Heart right ventricle (tissue), 16 donors: ENCODE results near the gene TRAM2. TPM values are rescaled to one million over a fixed set of nuclear protein-coding genes. Genes with fewer than 3 reads are reported as not detected.

Experiments used
- ATAC-seq, 8 donors: fragments of 200-7000 bp; cut with Tn5 transposase; one replicate each; pipeline ENCODE4 v1.9.1; 2020; ENCODE audit warnings: mild to moderate bottlenecking in 8 of 8, moderate library complexity in 8 of 8, moderate number of reproducible peaks in 1 of 8
- DNase-seq, 2 donors: peaks; one replicate each; pipeline ENCODE4 v3.0.0-alpha.2; 2020
- H3K27ac ChIP-seq, 10 donors: fragments of 200-600 bp; sonication (generic) in 2 of 10; one replicate each; pipeline versions ENCODE4 v1.5.0 to v1.8.0; 2020 to 2022; ENCODE audit warnings: mild to moderate bottlenecking in 3 of 10
- H3K27me3 ChIP-seq, 7 donors: fragments of 200-600 bp; one replicate each; pipeline ENCODE4 v1.8.0; 2021 to 2022; ENCODE audit warnings: mild to moderate bottlenecking in 2 of 7
- H3K36me3 ChIP-seq, 9 donors: fragments of 200-600 bp; sonication (generic) in 1 of 9; one replicate each; pipeline versions ENCODE4 v1.5.0 to v1.8.0; 2020 to 2022; ENCODE audit warnings: mild to moderate bottlenecking in 2 of 9
- H3K4me1 ChIP-seq, 9 donors: fragments of 200-600 bp; sonication (generic) in 1 of 9; one replicate each; pipeline versions ENCODE4 v1.5.0 to v1.8.0; 2020 to 2022; ENCODE audit warnings: mild to moderate bottlenecking in 4 of 9
- H3K4me3 ChIP-seq, 10 donors: fragments of 200-600 bp; sonication (generic) in 2 of 10; one replicate each; pipeline versions ENCODE4 v1.5.0 to v1.8.0; 2020 to 2022; ENCODE audit warnings: mild to moderate bottlenecking in 7 of 10, moderate library complexity in 2 of 10
- H3K9me3 ChIP-seq, 11 donors: fragments of 200-600 bp in 10 of 11; sonication (generic) in 2 of 11; one replicate each; pipeline versions ENCODE4 v1.5.0 to v1.8.0; 2013 to 2022; ENCODE audit warnings: mild to moderate bottlenecking in 2 of 11, control low read depth in 1 of 11, moderate library complexity in 1 of 11
- WGBS, 2 donors: extraction: QIAGEN DNeasy Blood & Tissue Kit; methylation state at CpG; one replicate each; pipeline ENCODE4 v1.1.7; 2013; ENCODE audit warnings: inconsistent platforms in 1 of 2; 5-methylcytosine and 5-hydroxymethylcytosine counted together
- intact Hi-C, 10 donors: fragments of 100-400 bp; cut with DNase I; formaldehyde crosslinking; loops; one replicate each; pipeline versions ENCODE4 v1.11.1 to v1.14.2; 2022
- polyA plus RNA-seq, 2 donors: library from polyadenylated mRNA; stranded (reverse); fragments of 200-250 nt; gene quantifications; one replicate each; pipeline ENCODE4 v1.2.3, GENCODE V29; 2013
- total RNA-seq, 10 donors: library from RNA; stranded (reverse); fragmentation: NEBNext Ultra II Directional in 3 of 10; extraction: Animal tissue kit (Norgen Biotek cat#: 25700) in 3 of 10; gene quantifications; one replicate each; pipeline versions ENCODE4 v1.2.1 to v1.2.4, GENCODE V29; 2021 to 2023
- TF ChIP-seq, protein P1 (sequence below), 9 donors: fragments of 200-600 bp; sonication (generic) in 2 of 9; IDR thresholded peaks; one replicate each; pipeline versions ENCODE4 v1.5.0 to v1.8.0; 2021 to 2022; ENCODE audit warnings: antibody characterized with exemption in 9 of 9, mild to moderate bottlenecking in 5 of 9, moderate library complexity in 1 of 9
- donor health status: Arrhythmogenic right ventricular cardiomyopathy.
- donor health status: ischemic (EF 13 %, LVEDD 7.1; RV severe dilation, severe dysfunction).
- donor health status: healthy with polysubstance abuse.
- donor health status: DM: no; HTN: yes; CAD: no.
- donor health status: DM: no; HTN: no; CAD: no.
- donor health status: ischemic (EF 25% LVEDD 6.9; RV normal size, moderate dysfunction).
- donor health status: ischemic (EF 25% LVEDD 5.7; RV mildly dilated, moderate dysfunction).
- donor health status: healthy.
- donor health status: DM: yes; HTN: yes; CAD: no.
- donor health status: Ischemic cardiomyopathy.
- donor health status: ischemic (EF 35%, LVEDD 5.7; RV mildly dilated, moderate dysfunction).
- donor health status: nonischemic (EF 11% LVEDD 7.7; RV severe dilation, severe dysfunction).
- donor health status: DM: yes; HTN: yes; CAD: no.
- donor health status: PGD.
- donor health status: ischemic (EF 29% LVEDD 5.4; RV normal size, mild dysfunction).
- donor health status: nonischemic (EF 23%, LVEDD 6.1; RV moderate dilation, normal function).

TRAM2 gene
- total and polyA plus RNA-seq, 12 donors = 5.0 to 17.3 (median 10.6) TPM

DNA sequence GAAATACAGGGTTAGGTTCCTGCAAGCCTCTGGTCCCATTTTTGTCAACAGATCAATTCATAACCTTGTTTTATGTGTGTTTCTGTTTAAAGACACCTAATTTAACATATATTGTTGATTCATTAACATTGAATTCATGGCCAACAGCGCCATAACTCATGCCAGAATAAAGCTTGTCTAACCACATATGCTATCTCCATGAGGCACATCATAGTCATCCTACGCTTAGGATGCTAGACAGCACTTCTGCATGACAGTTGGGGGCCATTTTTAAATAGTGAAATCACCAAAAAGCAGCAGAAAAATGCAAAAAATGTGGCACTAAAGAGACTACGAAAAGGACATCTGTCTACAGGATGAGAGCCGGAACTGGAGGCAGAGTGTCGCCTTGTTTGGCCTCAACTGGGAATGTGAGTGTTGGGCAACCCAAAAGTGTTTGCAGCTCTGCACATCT is 37.9 kb downstream of the TRAM2 start:
- Histone ChIP-seq H3K4me1 (peaks cover 0 to 73% (median 54%) of the 10 kb centered on the region in 9 donors), H3K27me3 (no peaks in the 10 kb centered on the region), H3K4me3 (no peak overlapping the region), H3K36me3 (peaks cover 0 to 20% (median 17%) of the 10 kb centered on the region in 9 donors), H3K27ac (no peak overlapping the region), H3K9me3 (no peaks in the 10 kb centered on the region)
- intact Hi-C loops = no loop called here
- TF ChIP-seq, protein P1, sequence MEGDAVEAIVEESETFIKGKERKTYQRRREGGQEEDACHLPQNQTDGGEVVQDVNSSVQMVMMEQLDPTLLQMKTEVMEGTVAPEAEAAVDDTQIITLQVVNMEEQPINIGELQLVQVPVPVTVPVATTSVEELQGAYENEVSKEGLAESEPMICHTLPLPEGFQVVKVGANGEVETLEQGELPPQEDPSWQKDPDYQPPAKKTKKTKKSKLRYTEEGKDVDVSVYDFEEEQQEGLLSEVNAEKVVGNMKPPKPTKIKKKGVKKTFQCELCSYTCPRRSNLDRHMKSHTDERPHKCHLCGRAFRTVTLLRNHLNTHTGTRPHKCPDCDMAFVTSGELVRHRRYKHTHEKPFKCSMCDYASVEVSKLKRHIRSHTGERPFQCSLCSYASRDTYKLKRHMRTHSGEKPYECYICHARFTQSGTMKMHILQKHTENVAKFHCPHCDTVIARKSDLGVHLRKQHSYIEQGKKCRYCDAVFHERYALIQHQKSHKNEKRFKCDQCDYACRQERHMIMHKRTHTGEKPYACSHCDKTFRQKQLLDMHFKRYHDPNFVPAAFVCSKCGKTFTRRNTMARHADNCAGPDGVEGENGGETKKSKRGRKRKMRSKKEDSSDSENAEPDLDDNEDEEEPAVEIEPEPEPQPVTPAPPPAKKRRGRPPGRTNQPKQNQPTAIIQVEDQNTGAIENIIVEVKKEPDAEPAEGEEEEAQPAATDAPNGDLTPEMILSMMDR (IDR thresholded peaks at IDR 0.05) = no peak
- ATAC-seq = no peak
- 95 to 97% methylated on average over 5 of the region's 5 CpGs for WGBS, 2 donors
- no peak for DNase-seq

DNA sequence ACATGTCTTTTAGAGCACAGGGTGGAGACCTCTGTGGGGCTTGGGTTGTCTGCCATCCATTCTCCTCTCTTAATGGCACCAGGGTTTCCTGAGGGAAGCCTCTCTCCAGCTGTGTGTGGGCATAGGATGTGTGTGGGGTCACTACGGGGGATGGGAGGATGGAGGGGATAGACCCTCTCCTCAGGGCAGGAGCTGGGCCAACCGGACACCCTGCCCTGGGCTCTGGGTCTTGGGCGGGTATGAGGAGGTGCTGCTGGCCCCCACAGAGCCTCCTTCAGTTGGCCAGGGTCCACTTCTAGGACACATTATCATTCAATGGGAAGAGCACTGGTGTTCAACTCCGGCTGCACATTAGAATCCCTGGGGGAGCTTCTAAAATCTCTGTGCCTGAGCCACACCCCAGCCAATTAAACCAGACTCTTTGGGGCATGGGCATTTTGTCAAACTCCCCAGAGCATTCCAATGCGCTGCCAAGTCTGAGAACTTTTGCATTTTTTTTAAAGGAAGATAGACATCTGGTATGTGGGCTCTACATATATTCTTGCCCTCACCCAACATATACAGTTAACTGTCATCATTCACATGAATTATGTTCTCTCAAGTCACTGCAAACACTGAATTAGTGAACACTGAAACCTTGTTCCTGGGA is 38.5 kb downstream of the TRAM2 start:
- no peaks in the 10 kb centered on the region for H3K9me3 ChIP-seq
- no peaks in the 10 kb centered on the region for H3K27me3 ChIP-seq
- H3K4me1 ChIP-seq = peaks cover 0 to 68% (median 49%) of the 10 kb centered on the region in 9 donors
- TF ChIP-seq, protein P1 (IDR thresholded peaks at IDR 0.05) = no peak
- H3K36me3 ChIP-seq = peaks cover 0 to 26% (median 18%) of the 10 kb centered on the region in 9 donors
- WGBS, 2 donors = 90 to 92% methylated on average over 5 of the region's 5 CpGs
- peak in 1 of 8 donors; percentile 57 for ATAC-seq
- peak overlapping the region in 2 of 10 donors; percentile 3 to 57 for H3K27ac ChIP-seq
- H3K4me3 ChIP-seq = no peak overlapping the region
- no peak for DNase-seq
- intact Hi-C loops = no loop called here

DNA sequence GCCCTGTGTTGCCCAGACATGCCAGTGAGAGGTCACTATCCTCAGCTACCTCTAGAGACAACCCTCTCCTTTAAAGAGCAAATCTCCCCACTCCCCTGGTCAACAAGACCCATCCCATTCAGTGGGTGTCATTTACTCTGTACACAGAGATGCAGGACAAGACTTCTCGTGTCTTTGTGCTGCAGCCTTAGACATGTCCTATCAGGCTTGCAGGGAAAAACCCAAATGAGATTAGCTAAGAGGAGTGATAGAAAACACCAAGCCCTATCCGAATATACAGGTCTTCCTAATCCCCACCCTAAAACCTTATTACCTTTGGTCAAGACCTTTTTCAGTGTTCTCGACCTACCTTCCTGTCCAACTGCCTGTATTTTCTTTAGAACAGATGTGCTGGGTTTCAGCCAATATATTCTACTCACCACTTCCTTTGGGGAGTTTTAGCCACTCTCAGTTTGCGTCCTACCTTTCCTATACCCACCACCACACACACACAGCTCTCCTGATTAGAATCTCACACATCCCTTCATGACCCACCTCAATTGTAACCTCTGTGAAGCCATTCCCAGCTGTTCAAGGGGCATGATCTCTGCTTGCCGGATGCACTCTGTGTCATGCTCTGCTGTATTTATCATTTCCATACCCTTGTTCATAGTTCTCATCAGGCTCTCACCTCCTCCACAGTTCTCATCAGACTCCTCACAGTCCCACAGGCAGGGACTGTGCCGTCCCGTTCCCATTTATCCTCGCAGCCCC is 39.7 kb downstream of the TRAM2 start:
- ATAC-seq (peak in 6 of 8 donors; percentile 21 to 62 (median 48)), DNase-seq (no peak)
- intact Hi-C loops = no loop called here
- 63 to 70% methylated on average over 8 of the region's 8 CpGs for WGBS, 2 donors
- TF ChIP-seq, protein P1 (IDR thresholded peaks at IDR 0.05) = no peak
- H3K36me3 ChIP-seq = peaks cover 0 to 30% (median 18%) of the 10 kb centered on the region in 9 donors
- no peaks in the 10 kb centered on the region for H3K27me3 ChIP-seq
- H3K9me3 ChIP-seq = no peaks in the 10 kb centered on the region
- H3K4me3 ChIP-seq = no peak overlapping the region
- peak overlapping the region in 2 of 10 donors; percentile 3 to 57 for H3K27ac ChIP-seq
- peaks cover 0 to 61% (median 40%) of the 10 kb centered on the region in 9 donors for H3K4me1 ChIP-seq

DNA sequence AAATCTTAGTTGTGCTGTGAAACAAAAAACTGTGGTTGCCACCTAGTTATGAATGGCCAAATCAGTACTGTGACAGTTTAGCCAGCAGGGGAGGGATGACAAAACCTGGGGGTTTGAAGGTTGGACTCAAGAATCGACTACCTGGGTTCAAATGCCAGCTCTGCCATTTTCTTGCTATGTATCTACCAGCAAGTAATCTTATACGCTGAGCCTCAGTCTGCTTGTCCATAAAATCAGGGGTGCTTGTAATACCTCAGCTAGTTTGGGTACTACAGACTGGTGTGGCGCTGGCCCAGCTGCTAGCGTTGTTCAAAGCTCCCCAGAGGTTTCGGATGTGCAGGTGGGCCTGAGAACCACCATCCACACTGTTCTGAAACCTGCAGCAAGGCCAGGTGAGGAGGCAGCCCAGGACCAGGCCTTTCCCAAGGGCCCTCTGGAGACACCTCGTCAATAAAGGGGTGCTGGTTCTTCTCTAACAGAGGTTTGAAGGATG is 40.4 kb downstream of the TRAM2 start:
- Histone ChIP-seq H3K27ac (no peak overlapping the region), H3K27me3 (no peaks in the 10 kb centered on the region), H3K4me3 (no peak overlapping the region), H3K9me3 (no peaks in the 10 kb centered on the region), H3K4me1 (peaks cover 0 to 57% (median 40%) of the 10 kb centered on the region in 9 donors), H3K36me3 (peaks cover 0 to 31% (median 18%) of the 10 kb centered on the region in 9 donors)
- 90 to 95% methylated on average over 6 of the region's 6 CpGs for WGBS, 2 donors
- ATAC-seq (no peak), DNase-seq (no peak)
- TF ChIP-seq, protein P1 (IDR thresholded peaks at IDR 0.05) = no peak
- intact Hi-C loops = no loop called here
